Tibial nerve (tissue), 4 donors: ENCODE results near the gene DEUP1.

ENCODE experiments used
- CTCF ChIP-seq, 5 experiments: fragments of 200-600 bp in 3 of 5; fragments of 450-650 bp in 2 of 5; sonication (generic) in 3 of 5; IDR thresholded peaks; one replicate each; pipeline ENCODE4 v1.5.1; 2016 to 2019; ENCODE audit warnings: antibody characterized with exemption in 5 of 5, mild to moderate bottlenecking in 3 of 5, moderate library complexity in 2 of 5
- EP300 ChIP-seq, 2 donors: sonication (generic); formaldehyde crosslinking; IDR thresholded peaks; one replicate each; pipeline ENCODE4 v1.6.1; 2017; ENCODE audit warnings: antibody characterized with exemption in 2 of 2, mild to moderate bottlenecking in 1 of 2
- POLR2A ChIP-seq, 2 donors: fragments of 450-650 bp; IDR thresholded peaks; one replicate each; pipeline ENCODE4 v1.6.1; 2017; ENCODE audit warnings: antibody characterized with exemption in 2 of 2, mild to moderate bottlenecking in 2 of 2, moderate library complexity in 2 of 2

GRCh38 chr11:93303689-93304088 lies 26.9 kb upstream of the DEUP1 start:
- TF ChIP-seq CTCF (IDR thresholded peaks at IDR 0.05) (no peak), POLR2A (IDR thresholded peaks at IDR 0.05) (no peak), EP300 (IDR thresholded peaks at IDR 0.05) (no peak)
